Endothelial cell of umbilical vein (primary cell): ENCODE results near the gene MYLK. TPM values are rescaled to one million over a fixed set of nuclear protein-coding genes. Genes with fewer than 3 reads are reported as not detected.

Experiments used
- BruUV-seq: library from RNA; stranded (reverse); fragments of 400-500 nt; replicated peaks from 2 replicates; lab custom pipeline; 2021; lab: Mats Ljungman, UMichigan
- CTCF ChIA-PET: fragments of 300-600, 350-600 bp; sonication (Branson Sonifier 250); formaldehyde crosslinking; loops from one replicate; lab custom pipeline; 2021; ENCODE audit warnings: antibody characterized with exemption, inconsistent platforms; lab: Charles Lee
- POLR2A ChIA-PET: fragments of 300-600, 350-600 bp; sonication (Branson Sonifier 250); formaldehyde crosslinking; loops from one replicate; lab custom pipeline; 2021; ENCODE audit warnings: antibody characterized with exemption, inconsistent platforms; lab: Charles Lee
- DNase-seq: peaks from one replicate; pipeline ENCODE4 v3.0.0-alpha.2; 2011; ENCODE audit warnings: low read depth, low spot score
- FAIRE-seq: peaks from 2 replicates; lab custom pipeline; 2011; peaks lifted over from hg19 to GRCh38; lab: Jason Lieb, UNC
- H2AFZ ChIP-seq: 2 replicates; pipeline ENCODE4 v1.6.0; 2012; ENCODE audit warnings: low read depth, low read length, control low read depth, inconsistent platforms
- H3K27ac ChIP-seq: 2 replicates; pipeline ENCODE4 v1.5.1; 2011; ENCODE audit warnings: low read depth, mild to moderate bottlenecking, control low read depth, low read length, moderate library complexity; ENCODE audit not compliant: insufficient read depth
- H3K27me3 ChIP-seq, 2 experiments: 2 replicates each; pipeline versions ENCODE4 v1.6.0 to v1.6.1; 2011; ENCODE audit warnings: low read length in 2 of 2, mixed read lengths in 1 of 2; ENCODE audit not compliant: control insufficient read depth in 2 of 2, insufficient read depth in 2 of 2
- H3K36me3 ChIP-seq, 2 experiments: 2 replicates in 1 of 2; 3 replicates in 1 of 2; pipeline ENCODE4 v1.5.1; 2011; ENCODE audit warnings: low read length in 2 of 2, mild to moderate bottlenecking in 1 of 2, moderate library complexity in 1 of 2; ENCODE audit not compliant: control insufficient read depth in 2 of 2, insufficient read depth in 2 of 2; ENCODE audit errors: extremely low read depth in 1 of 2
- H3K4me1 ChIP-seq: 3 replicates; pipeline ENCODE4 v1.5.1; 2011; ENCODE audit warnings: mild to moderate bottlenecking, low read length; ENCODE audit not compliant: control insufficient read depth, insufficient read depth; ENCODE audit errors: extremely low read depth
- H3K4me2 ChIP-seq: 2 replicates; pipeline ENCODE4 v1.6.1; 2011; ENCODE audit warnings: low read length, control low read depth, mixed read lengths; ENCODE audit not compliant: insufficient read depth
- H3K4me3 ChIP-seq, 3 experiments: fragments of 200-600 bp in 1 of 3; sonication (generic), shearing (Covaris generic) in 1 of 3; replicated peaks in 1 of 3; 2 replicates each; pipeline ENCODE4 v1.5.1; 2011 to 2016; ENCODE audit warnings: control low read depth in 3 of 3, low read length in 3 of 3, mild to moderate bottlenecking in 2 of 3, inconsistent platforms in 1 of 3, low read depth in 1 of 3, moderate library complexity in 1 of 3; ENCODE audit not compliant: insufficient read depth in 1 of 3
- H3K79me2 ChIP-seq: 2 replicates; pipeline ENCODE4 v1.6.0; 2012; ENCODE audit warnings: low read length, inconsistent platforms; ENCODE audit not compliant: control insufficient read depth, insufficient read depth
- H3K9ac ChIP-seq: replicated peaks from 2 replicates; pipeline ENCODE3; 2011; ENCODE audit warnings: low read length, control low read depth; ENCODE audit not compliant: insufficient read depth; ENCODE audit errors: extremely low read depth
- H3K9me1 ChIP-seq: replicated peaks from 3 replicates; pipeline ENCODE4 v1.6.0; 2011; ENCODE audit warnings: mild to moderate bottlenecking, low read length; ENCODE audit not compliant: control insufficient read depth, insufficient read depth; ENCODE audit errors: extremely low read depth
- H3K9me3 ChIP-seq: replicated peaks from 2 replicates; pipeline ENCODE4 v1.5.1; 2012; ENCODE audit warnings: low read length, inconsistent platforms; ENCODE audit not compliant: control insufficient read depth, insufficient read depth
- H4K20me1 ChIP-seq: replicated peaks from 2 replicates; pipeline ENCODE3; 2011; ENCODE audit warnings: mild to moderate bottlenecking, low read length; ENCODE audit not compliant: control insufficient read depth, insufficient read depth; ENCODE audit errors: extremely low read depth
- CTCF ChIP-seq, 2 donors: IDR thresholded peaks; 1 replicate in 1 of 2; 2 replicates in 1 of 2; pipeline ENCODE4 v1.5.1; 2011; ENCODE audit warnings: low read length in 2 of 2, mild to moderate bottlenecking in 2 of 2, moderate library complexity in 2 of 2, control low read depth in 1 of 2, inconsistent platforms in 1 of 2, low read depth in 1 of 2; ENCODE audit not compliant: insufficient read depth in 1 of 2; ENCODE audit errors: extremely low read depth in 1 of 2
- EZH2 ChIP-seq: IDR thresholded peaks from 2 replicates; pipeline ENCODE4 v1.6.1; 2012; ENCODE audit warnings: borderline replicate concordance, low read depth, mild to moderate bottlenecking, moderate library complexity, low read length, inconsistent platforms; ENCODE audit not compliant: severe bottlenecking
- FOS ChIP-seq: IDR thresholded peaks from 2 replicates; pipeline ENCODE4 v1.6.1; 2011; ENCODE audit warnings: mild to moderate bottlenecking, low read length, moderate library complexity, borderline replicate concordance; ENCODE audit not compliant: insufficient read depth
- GATA2 ChIP-seq: IDR thresholded peaks from 2 replicates; pipeline ENCODE4 v1.7.0; 2011; ENCODE audit warnings: low read depth, mild to moderate bottlenecking, moderate library complexity, mixed read lengths, low read length; ENCODE audit not compliant: insufficient read length, insufficient read depth
- JUN ChIP-seq: IDR thresholded peaks from 2 replicates; pipeline ENCODE4 v1.6.1; 2011; ENCODE audit warnings: borderline replicate concordance, low read depth; ENCODE audit not compliant: insufficient read length, insufficient read depth
- MAX ChIP-seq: IDR thresholded peaks from 2 replicates; pipeline ENCODE4 v1.6.1; 2011; ENCODE audit not compliant: insufficient read depth, insufficient read length
- MYC ChIP-seq: IDR thresholded peaks from one replicate; pipeline ENCODE4 v1.6.1; 2011; ENCODE audit warnings: mild to moderate bottlenecking, low read depth, low read length
- POLR2A ChIP-seq: IDR thresholded peaks from 2 replicates; pipeline ENCODE4 v1.6.1; 2012; ENCODE audit warnings: low read depth, mild to moderate bottlenecking, control low read depth, low read length
- POLR2AphosphoS5 ChIP-seq: IDR thresholded peaks from 2 replicates; pipeline ENCODE4 v1.6.1; 2012; ENCODE audit warnings: low read depth, mild to moderate bottlenecking, control low read depth, low read length, moderate library complexity; ENCODE audit not compliant: insufficient read depth
- dilution Hi-C: fragments of 300-500 bp; cut with MboI; formaldehyde crosslinking; loops from one replicate; pipeline ENCODE4 v1.15.0; 2019; ENCODE audit warnings: low sequenced_read_pairs; ENCODE audit not compliant: extremely low pct_ligation_motif_present
- intact Hi-C: fragments of 100-400 bp; cut with micrococcal nuclease; formaldehyde crosslinking; loops from one replicate; pipeline ENCODE4 v1.10.0; 2022
- polyA plus RNA-seq, 4 experiments: library from polyadenylated mRNA; depleted of rRNA in 3 of 4; stranded (reverse) in 3 of 4; unstranded in 1 of 4; fragments of >200 nt; gene quantifications; 2 replicates each; pipeline versions ENCODE4 v1.2.1 to v1.2.3, GENCODE V29; 2011 to 2012; ENCODE audit warnings: missing spikeins in 1 of 4
- total RNA-seq: library from RNA; stranded (reverse); gene quantifications from 2 replicates; pipeline ENCODE4 v1.2.3, GENCODE V29; 2021

The MYLK gene
- total and polyA plus RNA-seq, 2 donors (not counting 3 experiments of a cell fraction or from before 2014, with no cell fraction given): 10.0 to 22.2 TPM

- intact Hi-C loops: no loop called here
- FAIRE-seq: no peak
Measured at GRCh38 chr3:123877466-123877865, 6.7 kb downstream of the MYLK start.

More at GRCh38 chr3:123877466-123877865, 6.7 kb downstream of the MYLK start:
- no peak for DNase-seq
- Histone ChIP-seq H3K9me3 (no peaks in the 10 kb centered on the region), H3K4me1 (no peaks in the 10 kb centered on the region), H3K4me2 (no peak overlapping the region), H3K27me3 (peaks cover 2 to 3% of the 10 kb centered on the region in 2 experiments), H3K9ac (no peak overlapping the region), H3K79me2 (no peaks in the 10 kb centered on the region), H3K4me3 (no peak overlapping the region), H2AFZ (no peak overlapping the region), H3K27ac (no peak overlapping the region), H3K36me3 (no peaks in the 10 kb centered on the region), H4K20me1 (no peaks in the 10 kb centered on the region), H3K9me1 (no peaks in the 10 kb centered on the region)
- CTCF ChIA-PET: no interaction called here
- POLR2A ChIA-PET: no interaction called here
- no TSS peak for BruUV-seq
- TF ChIP-seq MYC (no peak), MAX (no peak), FOS (no peak), EZH2 (no peak), JUN (no peak), POLR2AphosphoS5 (no peak), CTCF (IDR thresholded peaks at IDR 0.05; ENCODE audit: extremely low read depth in 1 of 2, insufficient read depth in 1 of 2, low read depth in 1 of 2, low read length in 2 of 2) (no peak), GATA2 (no peak), POLR2A (no peak)
- dilution Hi-C loops: no loop called here
